HG03066 (cell line): ENCODE measurements around the gene PRCC.

ENCODE experiments used
- ATAC-seq: cut with Tn5 transposase; IDR thresholded peaks from one replicate; pipeline ENCODE4 v1.9.1; 2021; ENCODE audit warnings: low read depth; ENCODE audit not compliant: unreplicated experiment

PRCC gene

DNA sequence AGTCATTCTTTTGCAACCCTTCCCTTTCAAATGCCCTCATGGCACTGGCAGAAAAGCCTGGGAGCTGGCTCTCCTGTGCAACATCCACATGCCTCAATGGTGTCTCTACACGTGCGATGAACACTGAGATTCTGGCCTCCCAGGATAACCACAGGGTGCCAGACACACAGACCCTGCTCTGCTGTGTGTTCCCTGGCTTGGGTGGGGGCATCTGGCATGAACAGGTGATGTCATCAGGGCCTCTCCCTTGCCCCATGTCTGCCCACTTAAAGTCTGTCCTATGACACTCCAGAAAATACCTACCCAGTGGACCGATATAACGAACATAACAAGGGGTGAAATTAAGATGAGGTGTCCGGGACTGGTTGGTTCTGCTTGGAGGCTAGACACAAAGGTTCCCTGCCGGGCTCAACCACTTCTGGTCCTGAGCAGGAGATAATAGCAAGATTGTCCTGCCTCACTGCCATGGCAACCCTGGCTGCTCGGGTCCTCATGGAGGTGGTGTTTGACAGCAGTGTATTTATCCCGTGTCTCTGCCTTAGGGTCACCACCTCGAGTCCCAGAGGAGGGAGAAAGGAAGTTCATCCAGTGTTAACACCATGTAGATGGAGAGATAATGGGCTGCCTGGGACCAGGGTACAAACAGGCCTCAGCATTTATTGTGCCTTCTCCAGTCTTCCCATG lies 72.2 kb downstream of the PRCC start:
- no peak for ATAC-seq

GRCh38 chr1:156840186-156840897 lies 73.0 kb downstream of the PRCC start:
- ATAC-seq: no peak

- ATAC-seq: no peak
These were observed 73.6 kb downstream of the PRCC start for GRCh38 chr1:156840898-156841279.

DNA sequence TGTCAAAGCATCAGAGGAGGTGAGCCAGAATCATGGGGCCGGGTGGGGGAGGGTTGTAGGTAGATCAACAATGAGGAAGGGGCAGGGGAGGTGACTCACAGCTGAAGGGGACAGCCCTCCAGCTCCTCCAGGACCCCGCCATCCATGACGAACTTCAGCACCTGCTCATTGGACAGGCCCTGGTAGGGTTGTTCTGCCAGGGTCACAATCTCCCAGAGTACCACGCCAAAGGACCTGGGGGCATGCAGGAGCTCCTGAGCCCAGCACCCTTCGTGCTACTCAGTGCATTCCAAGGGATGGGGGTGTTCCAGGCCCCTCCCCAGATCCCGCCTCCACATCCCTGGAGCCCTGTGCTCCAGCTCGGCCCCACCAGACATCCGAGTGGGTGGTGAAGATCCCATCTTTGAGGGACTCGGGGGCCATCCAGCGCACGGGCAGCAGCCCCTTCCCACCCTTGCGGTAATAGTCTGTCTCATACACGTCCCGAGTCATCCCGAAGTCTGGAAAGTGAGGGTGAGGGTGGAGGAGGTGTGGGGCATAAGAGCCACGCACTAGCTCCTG lies 74.0 kb downstream of the PRCC start:
- ATAC-seq: no peak

DNA sequence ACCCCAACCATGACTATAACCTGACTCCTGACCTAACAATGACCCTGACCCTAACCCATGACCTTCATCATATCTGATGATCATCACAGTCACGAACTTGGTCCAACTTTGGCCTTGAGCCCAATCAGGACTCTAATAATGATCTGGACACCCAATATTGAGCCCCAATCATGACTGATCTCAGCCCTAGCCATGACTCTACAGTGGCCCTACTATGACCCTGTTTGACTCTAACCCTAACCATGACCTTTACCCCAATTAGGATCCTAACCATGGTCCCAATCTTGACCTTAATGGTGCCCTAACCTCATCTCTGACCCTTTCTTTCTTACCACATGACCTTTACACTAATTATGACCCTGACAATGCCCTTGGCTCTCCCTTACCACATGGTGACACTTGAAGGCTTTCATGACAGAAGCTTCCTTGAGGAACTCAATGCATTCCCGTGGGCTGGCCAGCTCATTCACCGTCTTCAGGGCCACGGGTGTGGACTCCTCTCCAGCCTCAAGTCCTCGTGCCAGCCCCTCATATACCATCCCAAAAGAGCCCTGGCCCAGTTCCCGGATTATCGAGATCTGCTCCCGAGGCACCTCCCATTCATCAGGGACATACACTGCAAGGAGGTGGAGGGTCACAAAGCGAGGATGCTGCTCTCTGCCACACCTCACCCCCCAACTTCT lies 75.4 kb downstream of the PRCC start:
- no peak for ATAC-seq

DNA sequence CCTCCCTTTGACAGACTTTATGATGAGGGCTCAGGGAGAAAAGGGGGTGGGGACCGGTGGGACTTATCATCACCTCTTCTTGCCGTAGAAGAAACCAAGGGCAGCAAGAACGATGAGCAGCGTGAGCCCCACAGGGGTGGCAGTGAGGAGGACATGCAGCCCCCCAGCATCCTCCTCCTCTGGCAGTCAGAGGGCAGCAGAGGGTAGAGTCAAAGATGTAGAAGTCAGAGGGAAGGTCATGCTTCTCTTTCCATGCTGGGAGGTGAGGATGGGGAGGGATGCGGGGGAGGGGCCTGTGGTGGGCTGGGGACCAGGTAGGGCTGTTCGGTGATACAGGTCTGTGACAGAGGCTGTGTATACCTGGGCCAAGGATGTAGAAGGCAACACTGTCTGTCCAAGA lies 76.8 kb downstream of the PRCC start:
- no peak for ATAC-seq

DNA sequence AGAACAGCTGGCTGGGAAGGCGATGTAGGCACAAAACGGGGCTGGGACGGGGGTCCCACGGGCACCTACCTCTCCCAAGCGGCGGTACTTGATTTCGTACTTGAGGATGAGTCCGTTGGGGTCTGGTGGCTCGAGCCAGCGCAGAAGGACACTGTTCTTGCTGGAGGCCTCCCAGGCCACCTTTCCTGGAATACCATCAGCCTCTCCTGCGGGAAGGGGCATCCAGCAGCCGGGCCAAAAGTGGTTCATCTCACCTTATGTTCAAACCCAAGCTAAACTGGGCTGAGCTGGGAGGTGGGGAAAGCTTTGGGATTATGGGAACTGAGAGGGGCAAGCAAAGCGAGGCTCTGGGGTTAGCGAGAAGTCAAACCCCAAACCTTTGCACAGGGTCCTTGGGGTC lies 77.3 kb downstream of the PRCC start:
- no peak for ATAC-seq

DNA sequence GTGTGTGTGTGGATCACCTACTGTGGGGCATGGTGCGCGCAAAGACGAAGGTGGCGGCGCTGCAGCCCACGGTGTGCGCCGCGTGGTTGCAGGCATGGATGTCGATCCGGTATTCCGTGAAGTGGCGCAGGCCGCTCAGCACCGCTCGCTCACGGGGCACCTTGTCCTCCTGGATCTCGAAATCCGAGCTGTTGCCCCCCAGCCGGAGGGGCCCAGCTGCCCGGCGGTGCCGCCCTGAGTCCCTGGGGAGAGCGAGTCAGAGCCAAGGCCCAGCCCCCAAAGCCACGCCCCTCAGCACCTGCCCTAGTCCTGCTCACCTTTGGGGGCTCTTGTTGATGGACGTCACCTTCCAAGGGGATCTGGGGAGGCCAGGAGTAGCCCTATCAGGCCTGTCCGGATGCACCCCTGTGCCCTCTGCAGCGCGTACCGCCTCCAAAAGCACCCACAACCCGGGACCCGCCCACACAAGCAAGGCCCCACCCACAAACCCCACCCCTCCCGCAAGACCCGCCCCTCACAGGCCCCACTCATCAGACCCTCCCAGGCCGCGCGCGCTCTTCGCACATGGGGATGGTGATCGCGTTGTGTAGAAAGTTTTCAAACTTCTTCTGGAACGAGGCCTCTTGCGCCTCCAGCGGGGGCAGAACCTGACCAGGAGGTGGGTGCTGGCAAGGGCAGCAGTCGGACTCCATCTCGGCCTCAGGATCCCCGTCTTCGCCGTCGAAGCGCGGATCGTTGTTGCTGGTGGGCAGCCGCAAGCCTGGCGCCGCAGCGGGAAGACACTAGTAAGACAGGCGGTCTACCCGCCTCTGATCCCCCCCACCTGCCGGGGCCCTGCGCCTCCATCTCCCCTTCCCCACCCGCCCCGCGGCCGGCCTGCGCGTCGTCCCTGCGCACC lies 78.0 kb downstream of the PRCC start:
- ATAC-seq: no peak

DNA sequence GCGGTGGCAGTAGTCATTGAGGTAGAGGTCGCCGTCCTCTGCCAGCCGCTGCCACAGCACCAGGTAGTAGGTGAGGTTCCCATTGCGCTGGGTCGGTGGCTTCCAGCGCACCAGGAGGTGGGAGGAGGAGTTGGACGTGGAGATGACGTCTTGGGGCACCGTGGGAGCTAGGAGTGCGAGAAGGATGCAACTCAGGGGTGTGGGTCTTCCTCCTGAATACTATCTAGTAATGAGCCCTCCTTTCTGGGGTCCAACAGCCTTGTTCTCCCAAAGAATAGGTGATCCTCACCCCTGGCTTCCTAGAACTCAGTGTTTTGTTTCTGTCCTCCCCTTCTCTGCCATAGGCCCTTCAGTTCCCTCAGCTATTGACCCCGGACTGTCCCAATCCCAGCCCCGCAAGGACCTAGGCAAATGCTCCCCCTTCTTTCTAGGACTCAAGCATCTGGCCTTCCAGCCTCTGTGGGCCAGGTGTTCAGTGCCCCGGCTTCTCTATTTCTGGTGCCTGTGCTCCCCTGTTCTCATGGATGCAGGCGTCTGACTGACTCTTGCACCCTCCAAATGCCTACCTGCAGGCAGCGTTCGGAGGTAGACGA lies 78.7 kb downstream of the PRCC start:
- no peak for ATAC-seq

DNA sequence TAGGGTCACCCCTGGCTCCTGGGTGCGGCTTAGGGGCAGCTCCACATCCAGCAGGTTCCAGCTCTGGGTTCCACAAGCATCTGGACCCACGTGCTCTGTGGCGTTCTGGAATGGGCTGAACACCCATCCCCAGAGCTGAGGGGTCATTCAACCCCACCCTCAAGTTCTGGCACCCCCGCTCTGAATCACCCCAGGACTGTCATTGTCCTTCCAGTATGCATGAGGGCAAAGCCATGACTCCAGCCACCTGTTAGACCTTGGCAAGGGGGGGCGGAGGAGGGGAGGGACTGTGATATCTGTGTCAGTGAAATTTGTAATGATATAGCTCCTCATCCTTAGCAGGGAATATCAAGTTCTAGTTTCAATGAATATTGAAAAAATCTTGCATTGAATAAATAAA lies 79.3 kb downstream of the PRCC start:
- no peak for ATAC-seq

DNA sequence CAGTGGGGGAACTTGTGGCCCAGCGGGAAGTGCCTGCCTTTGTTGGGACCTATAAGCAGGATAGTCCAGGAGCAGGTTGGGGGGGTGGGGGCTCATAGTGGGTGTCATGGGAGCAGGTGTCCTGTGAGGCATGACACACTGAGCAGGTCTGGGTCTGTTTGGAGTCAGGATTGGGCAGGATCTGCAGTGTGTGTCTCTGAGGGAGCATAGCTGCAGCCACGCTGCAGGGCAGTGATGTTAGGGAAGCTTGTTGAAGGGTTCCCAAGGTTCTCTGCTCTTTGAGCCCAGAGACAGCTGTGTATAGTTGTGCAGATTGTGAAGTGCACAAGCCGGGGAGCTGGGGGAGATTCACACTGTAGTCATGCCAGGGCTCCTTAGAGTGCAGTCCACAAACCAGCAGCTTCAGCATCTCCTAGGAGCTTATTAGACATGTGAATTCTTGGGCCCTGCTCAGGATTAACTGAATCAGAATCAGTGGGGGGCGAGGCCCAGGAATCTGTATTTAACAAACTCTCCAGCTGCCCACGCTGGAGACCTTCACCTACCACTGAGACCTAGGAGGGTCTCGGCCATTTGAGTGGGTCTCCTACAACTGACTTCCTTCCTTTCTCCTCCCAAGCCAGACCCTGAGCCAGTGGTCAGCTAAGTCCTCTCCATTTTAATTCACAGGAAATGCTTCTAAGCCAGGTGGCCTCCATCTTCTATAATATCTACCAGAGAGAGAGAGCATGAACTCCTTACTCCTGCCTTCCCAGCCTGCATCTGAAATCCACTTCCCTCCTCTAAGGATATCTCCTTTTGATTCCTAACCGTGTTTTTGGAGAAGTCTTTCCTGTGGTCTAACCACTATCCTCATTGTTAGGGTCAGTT lies 80.5 kb downstream of the PRCC start:
- ATAC-seq: no peak

GRCh38 chr1:156848461-156849150 lies 81.3 kb downstream of the PRCC start:
- ATAC-seq: no peak

GRCh38 chr1:156849151-156849496 lies 81.8 kb downstream of the PRCC start:
- ATAC-seq: no peak
